ENCODE results near the gene DMXL1. TPM values are rescaled to one million over a fixed set of nuclear protein-coding genes. Genes with fewer than 3 reads are reported as not detected.

DMXL1 gene
- total and polyA plus RNA-seq, 12 donors: 5.9 to 36.5 (median 25.4) TPM

DNA sequence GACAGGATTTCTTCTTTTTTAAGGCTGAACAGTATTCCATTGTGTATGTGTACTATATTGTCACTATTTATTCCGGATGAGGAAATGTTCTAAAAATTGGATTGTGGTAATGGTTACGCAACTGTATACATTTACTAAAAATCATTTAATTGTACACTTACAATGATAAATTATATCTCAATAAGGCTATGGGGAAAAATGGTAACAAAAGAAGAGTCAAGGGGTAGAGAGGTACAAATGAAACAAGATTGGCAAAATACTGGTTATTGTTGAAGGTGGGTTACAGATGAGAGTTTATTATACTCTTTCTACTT, 222.6 kb downstream of the DMXL1 start:
- DNase-seq: no peak
- no peak overlapping the region for H3K4me3 ChIP-seq
- no peaks in the 10 kb centered on the region for H3K36me3 ChIP-seq
- TF ChIP-seq, protein P1, sequence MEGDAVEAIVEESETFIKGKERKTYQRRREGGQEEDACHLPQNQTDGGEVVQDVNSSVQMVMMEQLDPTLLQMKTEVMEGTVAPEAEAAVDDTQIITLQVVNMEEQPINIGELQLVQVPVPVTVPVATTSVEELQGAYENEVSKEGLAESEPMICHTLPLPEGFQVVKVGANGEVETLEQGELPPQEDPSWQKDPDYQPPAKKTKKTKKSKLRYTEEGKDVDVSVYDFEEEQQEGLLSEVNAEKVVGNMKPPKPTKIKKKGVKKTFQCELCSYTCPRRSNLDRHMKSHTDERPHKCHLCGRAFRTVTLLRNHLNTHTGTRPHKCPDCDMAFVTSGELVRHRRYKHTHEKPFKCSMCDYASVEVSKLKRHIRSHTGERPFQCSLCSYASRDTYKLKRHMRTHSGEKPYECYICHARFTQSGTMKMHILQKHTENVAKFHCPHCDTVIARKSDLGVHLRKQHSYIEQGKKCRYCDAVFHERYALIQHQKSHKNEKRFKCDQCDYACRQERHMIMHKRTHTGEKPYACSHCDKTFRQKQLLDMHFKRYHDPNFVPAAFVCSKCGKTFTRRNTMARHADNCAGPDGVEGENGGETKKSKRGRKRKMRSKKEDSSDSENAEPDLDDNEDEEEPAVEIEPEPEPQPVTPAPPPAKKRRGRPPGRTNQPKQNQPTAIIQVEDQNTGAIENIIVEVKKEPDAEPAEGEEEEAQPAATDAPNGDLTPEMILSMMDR (IDR thresholded peaks at IDR 0.05): no peak
- peaks cover 0 to 6% (median 0%) of the 10 kb centered on the region in 11 donors for H3K9me3 ChIP-seq
- no peak overlapping the region for H3K27ac ChIP-seq
- intact Hi-C loops (cut with DNase I): no loop called here
- ATAC-seq: no peak
- 92 to 97% methylated on average over 2 of the region's 2 CpGs for WGBS, 2 donors
- H3K4me1 ChIP-seq: peaks cover 0 to 53% (median 15%) of the 10 kb centered on the region in 9 donors
- H3K27me3 ChIP-seq: no peaks in the 10 kb centered on the region

Small RNA genes lying within 50 kb of the gene (microRNA-seq; reads per million reads assigned to microRNA genes)
- 0 reads per million in 2 donors for gene MIR5706

Other genes with a start within 250 kb of the DMXL1 start
- 10 to 100 TPM in 8 of 10 donors, 1 to 10 TPM in 2; 8.9 to 14.8 (median 12.8) TPM for gene DTWD2, start 82.5 kb upstream of the DMXL1 start, total RNA-seq
- gene DTWD2, start 82.5 kb upstream of the DMXL1 start, polyA plus RNA-seq: 10 to 100 TPM in 1 of 2 donors, 1 to 10 TPM in 1; 1.7 to 15.7 TPM

Measured in heart right ventricle (tissue), 16 donors.